ENCODE results near the gene IRX2.

DNA sequence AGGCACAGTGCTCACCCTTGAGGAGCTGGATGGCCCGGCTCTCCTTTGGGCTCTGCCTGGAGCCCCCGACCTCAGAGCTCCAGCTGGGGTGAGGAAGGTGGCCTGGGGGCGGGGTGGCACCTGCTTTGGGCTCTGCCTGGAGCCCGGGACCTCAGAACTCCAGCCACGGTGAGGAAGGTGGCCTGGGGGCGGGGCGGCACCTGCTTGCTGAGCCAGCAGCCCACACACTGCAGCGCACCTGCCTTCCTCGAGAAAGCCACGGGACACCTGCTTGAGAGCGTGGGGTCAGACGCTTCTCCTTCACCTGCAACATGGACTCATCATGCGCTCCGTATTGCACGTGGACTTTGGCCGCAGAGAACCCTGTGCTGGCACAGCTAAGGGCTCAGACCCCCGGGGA is 51.8 kb downstream of the IRX2 start:
- no peak for TF ChIP-seq POLR2AphosphoS5 (IDR thresholded peaks at IDR 0.05)
- no peak for TF ChIP-seq CTCF (IDR thresholded peaks at IDR 0.05)
- TF ChIP-seq EP300 (IDR thresholded peaks at IDR 0.05; ENCODE audit: low read depth): no peak

Data from transverse colon (tissue), 4 donors.